Islet precursor cell (in vitro differentiated cells): ENCODE measurements around the gene CARD11.
"Not testable (repeated sequence)": the region's sequence is repeated elsewhere in the genome, so short reads cannot be mapped to it uniquely, and the experiment has no call there.

Experiments used
- DNase-seq: peaks from one replicate; pipeline ENCODE4 v3.0.0-alpha.2; 2018

Gene CARD11

DNA sequence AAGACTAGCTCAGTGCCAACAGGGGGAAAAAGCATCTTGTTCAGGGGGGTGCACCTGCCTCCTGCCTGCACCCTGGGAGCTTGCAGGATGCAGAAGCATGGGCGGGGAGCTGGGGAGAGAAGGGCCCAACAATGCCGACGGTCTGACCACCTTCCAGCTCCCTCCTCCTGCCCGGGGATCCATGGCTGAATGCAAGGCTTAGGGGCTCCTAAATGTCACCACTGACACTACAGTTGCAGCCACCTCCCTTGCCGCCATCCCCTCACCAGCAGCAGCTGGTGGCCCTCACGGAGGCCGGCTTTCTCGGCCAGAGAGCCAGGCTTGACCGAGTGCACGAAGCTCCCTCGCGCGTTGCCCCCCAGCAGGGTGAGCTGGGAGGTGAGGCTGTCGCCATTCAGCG lies 120.8 kb downstream of the CARD11 start:
- DNase-seq: no peak

GRCh38 chr7:2922348-2922691 lies 121.3 kb downstream of the CARD11 start:
- no peak for DNase-seq

GRCh38 chr7:2921653-2922347 lies 121.9 kb downstream of the CARD11 start:
- peak; percentile 61 for DNase-seq

GRCh38 chr7:2920956-2921652 lies 122.6 kb downstream of the CARD11 start:
- peak; percentile 64 for DNase-seq

DNA sequence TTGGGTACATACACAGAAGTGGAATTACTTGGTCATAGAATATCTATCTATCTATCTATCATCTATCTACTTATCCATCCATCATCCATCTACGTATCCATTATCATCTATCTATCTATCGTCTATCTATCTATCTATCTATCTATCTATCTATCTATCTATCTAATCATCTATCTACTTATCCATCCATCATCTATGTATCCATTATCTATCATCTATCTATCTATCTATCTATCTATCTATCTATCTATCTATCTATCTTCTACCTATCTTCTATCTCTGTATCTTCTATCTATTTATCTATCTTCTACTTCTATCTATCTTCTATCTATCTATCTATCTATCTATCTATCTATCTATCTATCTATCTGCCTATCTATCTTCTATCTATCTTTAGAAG lies 123.2 kb downstream of the CARD11 start:
- not testable (repeated sequence) for DNase-seq

- DNase-seq: no peak
These were observed 123.6 kb downstream of the CARD11 start for GRCh38 chr7:2920041-2920440.

DNA sequence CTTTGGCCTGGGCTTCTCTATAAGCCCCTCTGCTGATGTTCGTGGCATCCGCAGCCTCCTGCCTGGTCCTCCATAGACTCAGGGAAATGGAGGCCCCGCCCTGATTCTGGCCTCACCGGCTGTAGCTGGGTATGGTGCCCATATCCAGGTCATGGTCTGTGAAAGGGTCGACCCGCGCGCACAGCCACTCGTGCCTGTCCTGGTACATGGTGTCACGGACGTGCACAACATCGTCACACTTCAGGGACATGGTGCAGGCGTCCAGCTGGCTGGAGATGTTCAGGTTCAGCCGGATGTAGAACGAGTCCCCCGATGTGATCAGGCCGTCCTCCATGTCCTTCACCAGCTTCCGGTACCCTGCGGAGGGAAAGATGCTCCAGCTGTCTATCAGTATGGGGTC lies 124.4 kb downstream of the CARD11 start:
- no peak for DNase-seq

GRCh38 chr7:2918406-2918805 lies 125.3 kb downstream of the CARD11 start:
- DNase-seq: no peak

GRCh38 chr7:2915023-2915422 lies 128.6 kb downstream of the CARD11 start:
- no peak for DNase-seq

DNA sequence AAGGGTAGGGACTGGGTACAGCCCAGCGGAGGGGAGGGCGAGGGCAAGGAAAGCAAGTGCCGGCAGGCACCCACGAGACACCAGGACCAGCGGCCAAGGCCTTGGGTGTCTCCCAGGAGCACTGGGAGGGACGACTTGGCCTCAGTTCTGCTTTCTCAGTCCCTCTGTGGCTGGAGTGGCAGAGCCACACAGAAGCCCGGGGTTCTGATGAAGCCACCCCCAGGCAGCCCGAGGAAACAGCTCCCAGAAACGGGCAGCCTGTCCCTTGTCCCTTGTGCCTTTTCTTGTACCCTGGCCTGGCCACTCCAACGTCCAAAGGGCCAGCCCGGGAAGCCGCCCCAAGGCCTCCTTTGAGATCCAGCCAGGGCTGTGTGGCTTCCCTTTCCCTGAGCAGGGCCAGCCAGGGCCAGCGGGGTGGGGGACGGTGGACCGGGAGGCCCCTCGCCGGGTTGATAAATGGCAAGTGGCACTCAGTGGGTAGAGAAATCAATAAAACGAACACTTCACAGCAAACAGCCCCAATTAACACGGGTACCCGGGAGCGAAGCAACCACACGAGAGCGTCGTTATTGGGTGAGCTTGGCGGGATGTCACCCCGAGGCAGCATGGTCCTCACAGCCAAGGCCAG lies 129.8 kb downstream of the CARD11 start:
- DNase-seq: no peak

GRCh38 chr7:2912684-2913439 lies 130.8 kb downstream of the CARD11 start:
- no peak for DNase-seq

- DNase-seq: no peak
These were observed 132.2 kb downstream of the CARD11 start for GRCh38 chr7:2911466-2911865.

DNA sequence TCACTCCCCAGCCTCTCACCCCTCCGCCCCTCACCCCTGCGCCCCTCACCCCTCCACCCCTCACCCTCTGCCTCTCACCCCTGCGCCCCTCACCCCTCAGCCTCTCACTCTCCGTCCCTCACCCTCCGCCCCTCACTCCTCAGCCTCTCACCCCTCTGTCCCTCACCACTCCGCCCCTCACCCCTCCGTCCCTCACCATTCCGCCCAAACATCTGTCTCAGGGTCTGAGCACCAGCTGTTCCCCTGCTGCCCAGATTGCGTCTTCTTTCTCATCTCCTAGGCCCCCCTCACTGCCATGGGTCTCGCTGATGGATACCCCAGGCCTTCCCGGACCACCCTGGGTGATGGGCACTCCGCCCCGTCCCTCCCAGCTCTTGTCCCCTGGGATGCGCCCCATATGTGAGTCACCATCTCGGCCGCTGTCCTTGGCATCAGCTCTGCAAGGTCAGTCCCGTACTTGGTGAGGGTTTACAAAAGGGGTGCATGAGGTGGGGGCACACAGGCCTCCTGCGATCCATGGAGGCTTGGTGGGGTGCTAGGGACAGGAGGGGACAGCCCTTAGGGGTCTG lies 134.1 kb downstream of the CARD11 start:
- DNase-seq: no peak

DNA sequence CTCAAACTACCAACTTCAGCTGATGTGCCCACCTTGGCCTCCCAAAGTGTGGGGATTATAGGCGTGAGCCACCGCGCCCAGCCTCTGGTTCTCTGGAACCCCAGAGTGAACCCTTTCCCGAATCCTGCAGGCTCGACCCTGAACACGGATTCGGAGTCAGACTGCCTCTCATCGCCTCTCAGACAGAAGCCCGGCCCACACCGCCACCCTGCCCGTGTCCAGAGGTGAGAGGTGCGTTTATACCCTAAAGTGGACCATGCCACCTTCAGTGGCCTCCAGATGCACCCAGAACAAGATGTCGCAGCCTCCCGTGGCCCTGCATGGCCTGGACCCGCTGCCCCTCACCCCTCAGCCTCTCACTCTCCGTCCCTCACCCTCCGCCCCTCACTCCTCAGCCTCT lies 134.6 kb downstream of the CARD11 start:
- DNase-seq: no peak

- no peak for DNase-seq
These were observed 135.5 kb downstream of the CARD11 start for GRCh38 chr7:2908103-2908683.

- DNase-seq: peak; percentile 55
These were observed 137.3 kb downstream of the CARD11 start for GRCh38 chr7:2906197-2906931.

DNA sequence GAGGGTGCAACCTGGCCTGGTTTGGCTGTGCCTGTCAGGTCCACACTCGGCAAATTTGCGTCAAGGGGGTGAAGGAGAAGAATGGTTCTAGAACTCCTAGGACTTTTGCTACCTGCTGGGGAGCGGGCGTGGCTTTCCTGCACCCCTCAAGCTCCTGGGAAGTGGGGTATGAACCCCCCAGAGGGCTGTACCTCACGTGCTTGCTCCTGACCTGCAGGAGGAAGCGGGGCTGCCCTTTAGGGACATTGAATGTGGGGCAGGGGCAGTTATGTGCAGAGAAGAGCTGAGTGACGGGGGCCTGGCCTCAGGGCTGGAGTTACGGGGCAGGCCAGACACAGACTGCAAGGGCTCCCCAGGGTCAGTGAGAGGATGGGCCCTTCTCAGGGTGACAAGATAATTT lies 138.2 kb downstream of the CARD11 start:
- no peak for DNase-seq

GRCh38 chr7:2905027-2905426 lies 138.6 kb downstream of the CARD11 start:
- DNase-seq: no peak

DNA sequence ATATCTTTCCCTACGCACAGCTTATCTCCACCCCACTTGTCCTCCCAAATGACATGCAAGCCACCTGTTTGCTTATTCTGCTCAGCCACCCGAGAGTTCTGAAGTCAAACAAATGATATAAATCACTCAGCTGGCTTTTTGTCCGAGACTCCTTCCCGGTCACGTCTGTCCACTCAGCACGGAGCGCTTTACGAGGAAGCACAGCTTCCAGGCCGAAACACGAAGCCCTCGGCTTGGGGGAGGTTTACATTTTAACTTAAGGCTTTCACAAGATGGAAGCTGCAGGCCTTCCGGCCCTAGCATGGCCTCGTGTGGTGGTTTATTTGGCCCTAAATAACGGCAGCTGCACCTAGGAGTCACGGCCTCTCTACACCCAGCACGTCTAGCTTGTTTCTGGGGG lies 139.5 kb downstream of the CARD11 start:
- no peak for DNase-seq

GRCh38 chr7:2903682-2904162 lies 139.9 kb downstream of the CARD11 start:
- DNase-seq: peak; percentile 49

- peak; percentile 56 for DNase-seq
These were observed 146.6 kb downstream of the CARD11 start for GRCh38 chr7:2897023-2897422.

- DNase-seq: no peak
These were observed 147.5 kb downstream of the CARD11 start for GRCh38 chr7:2896131-2896530.
